ENCODE data around the gene REEP2. TPM values are rescaled to one million over a fixed set of nuclear protein-coding genes. Genes with fewer than 3 reads are reported as not detected.
"Not testable (repeated sequence)": the region's sequence is repeated elsewhere in the genome, so short reads cannot be mapped to it uniquely, and the experiment has no call there.

Gene REEP2
- total RNA-seq, 1 experiment from 2014 or later, result 4.5 TPM

DNA sequence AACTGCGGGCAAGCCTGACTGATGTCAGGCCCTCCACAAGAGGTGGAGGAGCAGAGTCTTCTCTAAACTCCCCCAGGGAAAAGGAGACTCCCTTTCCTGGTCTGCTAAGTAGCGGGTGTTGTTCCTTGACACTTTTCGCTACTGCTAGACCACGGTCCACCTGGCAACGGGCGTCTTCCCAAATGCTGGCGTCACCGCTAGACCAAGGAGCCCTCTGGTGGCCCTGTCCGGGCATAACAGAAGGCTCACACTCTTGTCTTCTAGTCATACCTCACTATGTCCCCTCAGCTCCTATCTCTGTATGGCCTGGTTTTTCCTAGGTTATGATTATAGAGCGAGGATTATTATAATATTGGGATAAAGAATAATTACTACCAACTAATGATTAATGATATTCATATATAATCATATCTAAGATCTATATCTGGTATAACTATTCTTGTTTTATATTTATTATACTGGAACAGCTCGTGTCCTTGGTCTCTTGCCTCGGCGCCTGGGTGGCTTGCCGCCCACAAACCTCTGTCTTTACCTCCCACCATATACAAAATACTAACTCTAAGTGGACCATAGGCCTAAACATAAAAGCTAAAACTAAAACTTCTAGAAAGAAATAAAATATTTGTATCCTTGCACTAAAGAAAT is 27.7 kb upstream of the REEP2 start:
- H3K4me3 ChIP-seq (ENCODE audit: low read depth, low read length); H3K36me3 ChIP-seq (ENCODE audit: control insufficient read depth, insufficient read depth, low read length); POLR2A ChIA-PET; H3K9me3 ChIP-seq; H3K4me1 ChIP-seq; H3K27ac Mint-ChIP-seq (ENCODE audit: unreplicated experiment); H3K4me3 Mint-ChIP-seq (ENCODE audit: unreplicated experiment); H3K27me3 ChIP-seq (replicated peaks; ENCODE audit: control insufficient read depth, insufficient read depth, low read length); H3K27me3 Mint-ChIP-seq (ENCODE audit: insufficient read depth, unreplicated experiment); H3K4me1 Mint-ChIP-seq (ENCODE audit: low read depth, unreplicated experiment); BruUV-seq (replicated peaks): not testable (repeated sequence)
- TF ChIP-seq, protein P1, sequence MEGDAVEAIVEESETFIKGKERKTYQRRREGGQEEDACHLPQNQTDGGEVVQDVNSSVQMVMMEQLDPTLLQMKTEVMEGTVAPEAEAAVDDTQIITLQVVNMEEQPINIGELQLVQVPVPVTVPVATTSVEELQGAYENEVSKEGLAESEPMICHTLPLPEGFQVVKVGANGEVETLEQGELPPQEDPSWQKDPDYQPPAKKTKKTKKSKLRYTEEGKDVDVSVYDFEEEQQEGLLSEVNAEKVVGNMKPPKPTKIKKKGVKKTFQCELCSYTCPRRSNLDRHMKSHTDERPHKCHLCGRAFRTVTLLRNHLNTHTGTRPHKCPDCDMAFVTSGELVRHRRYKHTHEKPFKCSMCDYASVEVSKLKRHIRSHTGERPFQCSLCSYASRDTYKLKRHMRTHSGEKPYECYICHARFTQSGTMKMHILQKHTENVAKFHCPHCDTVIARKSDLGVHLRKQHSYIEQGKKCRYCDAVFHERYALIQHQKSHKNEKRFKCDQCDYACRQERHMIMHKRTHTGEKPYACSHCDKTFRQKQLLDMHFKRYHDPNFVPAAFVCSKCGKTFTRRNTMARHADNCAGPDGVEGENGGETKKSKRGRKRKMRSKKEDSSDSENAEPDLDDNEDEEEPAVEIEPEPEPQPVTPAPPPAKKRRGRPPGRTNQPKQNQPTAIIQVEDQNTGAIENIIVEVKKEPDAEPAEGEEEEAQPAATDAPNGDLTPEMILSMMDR (IDR thresholded peaks at IDR 0.05; ENCODE audit: insufficient read depth in 1 of 2, low read depth in 1 of 2, low read length in 1 of 2, severe bottlenecking in 1 of 2, unreplicated experiment in 1 of 2), result peak; percentile 11 to 59
- CTCF ChIA-PET, result interaction anchor here (1.1 kb wide), 1 partner anchor 187 kb away, joined by 3 read pairs; no protein-coding TSS in a partner anchor
- DNase-seq, result peak; percentile 57 to 65
- Mint-ChIP-seq H3K36me3 (ENCODE audit: insufficient read depth, unreplicated experiment) (peaks cover 61% of the 10 kb centered on the region), H3K9me3 (ENCODE audit: unreplicated experiment) (peaks cover 23% of the 10 kb centered on the region)
- intact Hi-C loops (cut with micrococcal nuclease; ENCODE audit: unreplicated experiment), result loop anchor here (2.0 kb wide), 1 partner anchor 230 kb away; no protein-coding TSS in a partner anchor

DNA sequence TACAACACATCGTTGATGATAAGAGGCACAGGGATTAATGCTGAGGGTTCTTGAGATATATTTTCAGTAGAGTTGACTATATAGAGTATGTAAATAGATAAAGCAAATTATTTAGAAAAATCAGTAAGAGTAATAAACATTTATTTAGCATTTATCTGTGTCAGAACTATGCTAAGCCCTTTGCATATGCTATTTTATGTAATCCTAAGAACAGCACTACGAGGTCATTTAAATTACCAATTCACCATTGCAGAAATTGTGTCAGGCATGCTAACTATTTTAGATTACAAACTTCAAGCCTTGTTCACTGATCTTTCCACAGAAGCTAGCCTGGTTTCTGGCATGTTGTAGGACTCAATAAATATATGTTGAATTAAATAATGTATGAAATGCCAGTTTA is 20.4 kb upstream of the REEP2 start:
- no peaks in the 10 kb centered on the region for H3K4me1 Mint-ChIP-seq (ENCODE audit: low read depth, unreplicated experiment)
- BruUV-seq (replicated peaks), result no TSS peak
- H3K4me3 Mint-ChIP-seq (ENCODE audit: unreplicated experiment), result no peak overlapping the region
- CTCF ChIA-PET, result no interaction called here
- H3K9me3 ChIP-seq, result no peaks in the 10 kb centered on the region
- DNase-seq, result no peak
- H3K36me3 Mint-ChIP-seq (ENCODE audit: insufficient read depth, unreplicated experiment), result peaks cover 48% of the 10 kb centered on the region
- H3K27me3 Mint-ChIP-seq (ENCODE audit: insufficient read depth, unreplicated experiment), result no peaks in the 10 kb centered on the region
- H3K36me3 ChIP-seq (ENCODE audit: control insufficient read depth, insufficient read depth, low read length), result no peaks in the 10 kb centered on the region; the same call in 1 of the 2 replicates
- intact Hi-C loops (cut with micrococcal nuclease; ENCODE audit: unreplicated experiment), result no loop called here
- TF ChIP-seq, protein P1 (IDR thresholded peaks at IDR 0.05; ENCODE audit: insufficient read depth in 1 of 2, low read depth in 1 of 2, low read length in 1 of 2, severe bottlenecking in 1 of 2, unreplicated experiment in 1 of 2), result no peak
- H3K4me3 ChIP-seq (ENCODE audit: low read depth, low read length), result no peak overlapping the region
- H3K4me1 ChIP-seq, result no peaks in the 10 kb centered on the region
- no peaks in the 10 kb centered on the region for H3K27me3 ChIP-seq (replicated peaks; ENCODE audit: control insufficient read depth, insufficient read depth, low read length)
- no peak overlapping the region for H3K27ac Mint-ChIP-seq (ENCODE audit: unreplicated experiment)
- POLR2A ChIA-PET, result no interaction called here
- H3K9me3 Mint-ChIP-seq (ENCODE audit: unreplicated experiment), result no peaks in the 10 kb centered on the region

DNA sequence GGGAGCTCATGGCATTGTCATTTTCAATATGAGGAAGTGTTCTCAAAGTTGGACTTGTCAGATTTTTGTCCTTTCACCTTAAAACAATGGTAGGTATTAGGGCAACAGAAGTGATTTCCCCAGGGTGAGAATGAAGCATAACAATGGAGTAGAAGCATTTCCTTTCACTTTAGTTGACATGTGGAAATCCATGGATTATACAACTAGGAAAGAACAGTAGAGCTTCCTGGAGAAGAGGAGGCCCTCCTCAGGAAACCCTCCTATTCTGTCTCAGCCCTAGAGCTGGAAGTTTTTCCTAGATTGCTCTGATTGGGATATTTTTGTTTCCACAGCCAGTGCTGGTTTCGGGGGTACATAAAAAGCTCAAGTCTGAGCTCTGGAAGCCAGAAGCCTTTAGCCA is 13.8 kb upstream of the REEP2 start:
- peaks cover 76% of the 10 kb centered on the region for H3K36me3 Mint-ChIP-seq (ENCODE audit: insufficient read depth, unreplicated experiment)
- H3K4me3 Mint-ChIP-seq (ENCODE audit: unreplicated experiment), result no peak overlapping the region
- H3K9me3 ChIP-seq, result no peaks in the 10 kb centered on the region
- no peaks in the 10 kb centered on the region for H3K9me3 Mint-ChIP-seq (ENCODE audit: unreplicated experiment)
- POLR2A ChIA-PET, result no interaction called here
- CTCF ChIA-PET, result interaction anchor here (0.6 kb wide), 1 partner anchor 12 kb away, joined by 7 read pairs; no protein-coding TSS in a partner anchor
- no peaks in the 10 kb centered on the region for H3K27me3 Mint-ChIP-seq (ENCODE audit: insufficient read depth, unreplicated experiment)
- no peak for DNase-seq
- TF ChIP-seq, protein P1 (IDR thresholded peaks at IDR 0.05; ENCODE audit: insufficient read depth in 1 of 2, low read depth in 1 of 2, low read length in 1 of 2, severe bottlenecking in 1 of 2, unreplicated experiment in 1 of 2), result no peak
- no peak overlapping the region for H3K27ac Mint-ChIP-seq (ENCODE audit: unreplicated experiment)
- H3K4me1 Mint-ChIP-seq (ENCODE audit: low read depth, unreplicated experiment), result no peaks in the 10 kb centered on the region
- no TSS peak for BruUV-seq (replicated peaks)
- H3K4me3 ChIP-seq (ENCODE audit: low read depth, low read length), result no peak overlapping the region
- peaks cover 3% of the 10 kb centered on the region for H3K36me3 ChIP-seq (ENCODE audit: control insufficient read depth, insufficient read depth, low read length)
- no peaks in the 10 kb centered on the region for H3K27me3 ChIP-seq (replicated peaks; ENCODE audit: control insufficient read depth, insufficient read depth, low read length)
- intact Hi-C loops (cut with micrococcal nuclease; ENCODE audit: unreplicated experiment), result no loop called here
- H3K4me1 ChIP-seq, result no peaks in the 10 kb centered on the region
